GM19324 (cell line): Measurements from ENCODE around the gene BLVRA.
A peak's percentile ranks its signal among the peaks of the same experiment; 100 is the strongest.

ENCODE experiments used
- ATAC-seq: cut with Tn5 transposase; IDR thresholded peaks from one replicate; pipeline ENCODE4 v1.9.1; 2021; ENCODE audit warnings: mild to moderate bottlenecking, moderate library complexity; ENCODE audit not compliant: unreplicated experiment, low FRiP score

Gene BLVRA

GRCh38 chr7:43749383-43749940 lies 9.0 kb upstream of the BLVRA start:
- no peak for ATAC-seq

GRCh38 chr7:43750016-43750887 lies 8.2 kb upstream of the BLVRA start:
- ATAC-seq, result no peak

- ATAC-seq, result no peak
These were observed 6.1 kb upstream of the BLVRA start for GRCh38 chr7:43752411-43752810.

DNA sequence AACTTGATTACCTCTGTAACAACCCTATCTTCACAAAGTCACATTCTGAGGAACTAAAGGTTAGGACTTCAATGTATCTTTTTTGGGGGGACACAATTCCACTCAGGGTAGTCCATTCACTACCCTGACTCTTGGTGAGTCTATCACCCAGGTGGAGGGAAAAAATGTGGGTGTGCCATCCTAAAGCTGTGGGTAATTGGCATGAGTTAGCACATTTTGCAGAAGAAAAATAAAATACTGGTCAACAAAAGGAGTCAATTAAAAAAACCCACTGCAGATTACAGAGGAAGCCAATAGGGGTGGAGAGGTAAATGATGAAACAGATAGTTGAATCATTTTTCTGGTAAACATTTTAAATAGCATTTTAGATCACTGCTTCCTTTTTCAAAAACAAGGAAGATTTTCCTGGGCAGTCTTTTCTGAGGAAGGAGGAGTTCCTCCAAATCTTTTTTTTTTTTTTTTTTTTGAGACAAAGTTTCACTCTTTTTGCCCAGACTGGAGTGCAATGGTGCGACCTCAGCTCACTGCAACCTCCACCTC lies 5.1 kb upstream of the BLVRA start:
- no peak for ATAC-seq

DNA sequence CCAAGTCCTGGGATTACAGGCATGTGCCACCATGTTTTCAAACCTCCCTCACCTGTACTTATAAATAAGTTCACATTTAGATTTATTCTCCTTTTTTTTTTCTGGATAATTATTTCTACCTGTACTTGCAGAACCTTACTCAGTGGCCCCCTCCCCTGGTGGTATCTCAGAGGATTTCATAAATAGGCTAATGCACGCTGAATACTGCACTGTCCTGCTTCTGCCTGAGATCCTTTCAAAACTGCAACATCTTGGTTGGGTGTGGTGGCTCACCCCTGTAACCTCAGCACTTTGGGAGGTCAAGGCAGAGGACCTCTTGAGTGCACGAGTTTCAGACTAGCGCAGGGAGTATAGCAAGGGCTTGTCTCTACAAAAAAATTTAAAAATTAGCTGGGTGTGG lies 4.6 kb upstream of the BLVRA start:
- ATAC-seq, result no peak

- ATAC-seq, result no peak
These were observed 3.9 kb upstream of the BLVRA start for GRCh38 chr7:43754596-43754995.

- no peak for ATAC-seq
These were observed 2.0 kb upstream of the BLVRA start for GRCh38 chr7:43756368-43757072.

- no peak for ATAC-seq
These were observed 1.3 kb upstream of the BLVRA start for GRCh38 chr7:43757073-43757720.

GRCh38 chr7:43758822-43759683 lies 573 bp downstream of the BLVRA start:
- ATAC-seq, result peak; percentile 75

- no peak for ATAC-seq
These were observed 2.4 kb downstream of the BLVRA start for GRCh38 chr7:43760861-43761260.

DNA sequence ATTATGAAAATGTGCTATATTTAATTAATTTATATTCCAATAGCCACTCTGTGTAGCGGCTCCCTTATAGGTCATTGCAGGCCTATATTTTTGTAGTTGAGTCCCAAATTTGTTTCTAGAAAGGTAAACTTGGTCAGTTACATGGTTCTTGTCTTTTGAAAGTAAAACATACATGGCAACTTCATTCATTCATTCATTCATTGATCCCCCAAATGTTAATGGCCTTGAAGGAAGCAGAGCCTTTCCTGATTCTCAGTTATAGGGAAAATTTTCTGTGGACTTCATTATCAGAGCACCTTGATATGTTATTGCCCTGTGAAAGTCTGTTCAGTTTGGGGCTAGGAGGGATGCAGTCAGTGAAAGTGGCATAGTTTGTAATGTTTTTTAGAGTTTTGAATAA lies 2.9 kb downstream of the BLVRA start:
- no peak for ATAC-seq

GRCh38 chr7:43761938-43762692 lies 3.6 kb downstream of the BLVRA start:
- ATAC-seq, result no peak

DNA sequence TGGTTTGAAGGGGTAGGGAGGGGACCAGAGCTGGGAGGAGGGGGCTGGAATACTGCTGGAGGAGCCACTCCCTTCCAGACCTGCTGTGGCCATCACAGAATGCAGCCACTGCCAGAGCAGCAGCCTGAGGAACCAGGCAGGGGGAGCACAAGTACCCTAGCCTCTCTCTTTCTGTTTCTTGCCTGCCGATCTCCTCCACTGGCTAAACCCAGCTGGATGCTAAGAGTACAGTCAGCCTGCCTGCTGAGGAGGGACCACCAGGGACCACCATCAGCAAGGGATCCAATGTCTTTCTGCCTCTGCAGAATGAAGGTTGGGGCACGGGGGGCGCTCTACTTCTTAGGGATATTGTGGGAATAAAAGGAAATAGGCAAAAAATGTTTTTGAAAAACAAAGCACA lies 4.7 kb downstream of the BLVRA start:
- no peak for ATAC-seq

GRCh38 chr7:43764039-43764761 lies 5.7 kb downstream of the BLVRA start:
- no peak for ATAC-seq

DNA sequence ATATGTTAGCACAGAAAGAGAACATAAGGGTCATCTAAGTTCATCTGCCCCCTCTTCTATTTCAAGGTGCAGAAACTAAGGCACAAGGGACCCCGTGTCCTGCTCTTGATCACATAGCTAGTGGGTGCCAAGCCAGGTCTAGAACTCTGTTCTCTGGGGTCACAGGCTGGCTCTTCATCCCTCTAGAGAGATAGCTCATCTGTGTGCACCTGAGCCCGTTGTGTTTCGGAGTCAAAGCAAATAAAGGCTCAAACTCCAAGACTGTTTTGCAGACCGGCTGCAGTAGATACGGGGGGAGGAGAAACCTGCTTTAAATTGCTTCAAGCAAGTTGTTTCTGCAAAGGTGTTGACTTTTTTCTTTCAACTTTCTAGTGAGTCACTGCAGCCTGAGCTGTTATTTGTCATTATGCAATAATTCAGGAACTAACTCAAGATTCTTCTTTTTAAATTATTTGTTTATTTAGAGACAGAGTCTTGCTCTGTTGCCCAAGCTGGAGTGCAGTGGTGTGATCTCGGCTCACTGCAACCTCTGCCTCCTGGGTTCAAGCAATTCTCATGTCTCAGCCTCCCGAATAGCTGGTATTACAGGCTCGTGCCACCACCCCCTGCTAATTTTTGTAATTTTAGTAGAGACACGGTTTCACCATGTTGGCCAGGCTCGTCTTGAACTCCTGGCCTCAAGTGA lies 6.5 kb downstream of the BLVRA start:
- ATAC-seq, result no peak

DNA sequence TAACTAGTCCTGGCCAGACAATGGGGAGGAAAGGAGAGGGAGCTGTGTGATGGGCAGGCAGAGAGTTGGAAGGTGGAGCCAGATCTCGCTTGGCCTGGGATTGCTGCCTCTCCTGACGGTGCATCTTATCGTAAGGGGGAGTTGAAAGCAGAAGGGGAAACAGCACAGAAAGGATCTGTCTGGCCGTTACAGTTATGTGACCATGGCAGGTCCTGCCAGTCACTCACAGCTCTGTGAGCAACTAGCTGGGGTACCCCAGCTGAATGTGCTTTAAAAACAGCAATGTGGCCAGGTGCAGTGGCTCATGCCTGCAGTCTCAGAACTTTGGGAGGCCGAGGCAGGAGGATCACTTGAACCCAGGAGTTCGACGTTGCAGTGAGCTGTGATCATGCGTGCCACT lies 8.1 kb downstream of the BLVRA start:
- no peak for ATAC-seq

GRCh38 chr7:43767311-43767710 lies 8.8 kb downstream of the BLVRA start:
- ATAC-seq, result no peak
